Astrocyte (in vitro differentiated cells and primary cell): ENCODE results near the gene PTPRN. TPM values are rescaled to one million over a fixed set of nuclear protein-coding genes. Genes with fewer than 3 reads are reported as not detected.
A peak's percentile ranks its signal among the peaks of the same experiment; 100 is the strongest.

Experiments used
- DNase-seq: peaks from one replicate; pipeline ENCODE4 v3.0.0-alpha.2; 2010; ENCODE audit warnings: low read depth
- FAIRE-seq: peaks from 2 replicates; lab custom pipeline; 2011; peaks lifted over from hg19 to GRCh38; lab: Jason Lieb, UNC
- H2AFZ ChIP-seq: 2 replicates; pipeline ENCODE4 v1.6.0; 2012; ENCODE audit warnings: low read depth, low read length, inconsistent platforms
- H3K27ac ChIP-seq: 2 replicates; pipeline ENCODE4 v1.5.1; 2011; ENCODE audit warnings: low read depth, low read length, inconsistent platforms
- H3K27me3 ChIP-seq: 2 replicates; pipeline ENCODE4 v1.6.0; 2011; ENCODE audit warnings: low read length, inconsistent platforms; ENCODE audit not compliant: insufficient read depth
- H3K36me3 ChIP-seq: 2 replicates; pipeline ENCODE4 v1.5.1; 2011; ENCODE audit warnings: low read length, inconsistent platforms; ENCODE audit not compliant: insufficient read depth
- H3K4me1 ChIP-seq: 2 replicates; pipeline ENCODE4 v1.5.1; 2011; ENCODE audit warnings: low read length, inconsistent platforms; ENCODE audit not compliant: insufficient read depth
- H3K4me2 ChIP-seq: 2 replicates; pipeline ENCODE4 v1.6.0; 2012; ENCODE audit warnings: low read length, inconsistent platforms
- H3K4me3 ChIP-seq: 2 replicates; pipeline ENCODE4 v1.5.1; 2011; ENCODE audit warnings: low read depth, mild to moderate bottlenecking, low read length, inconsistent platforms; ENCODE audit not compliant: insufficient read depth
- H3K79me2 ChIP-seq: 2 replicates; pipeline ENCODE4 v1.6.0; 2012; ENCODE audit warnings: mild to moderate bottlenecking, low read length, inconsistent platforms; ENCODE audit not compliant: insufficient read depth
- H3K9ac ChIP-seq: 2 replicates; pipeline ENCODE4 v1.6.0; 2012; ENCODE audit warnings: mild to moderate bottlenecking, low read length, inconsistent platforms
- H3K9me3 ChIP-seq: 2 replicates; pipeline ENCODE4 v1.5.1; 2012; ENCODE audit warnings: low read depth, mild to moderate bottlenecking, low read length, inconsistent platforms; ENCODE audit not compliant: insufficient read depth
- H4K20me1 ChIP-seq: 2 replicates; pipeline ENCODE4 v1.6.0; 2012; ENCODE audit warnings: low read length, inconsistent platforms; ENCODE audit not compliant: insufficient read depth
- H3K27ac Mint-ChIP-seq: one replicate; pipeline ENCODE4 v1.8.0; 2021; ENCODE audit warnings: mild to moderate bottlenecking, mixed read lengths; ENCODE audit not compliant: unreplicated experiment
- H3K27me3 Mint-ChIP-seq: one replicate; pipeline ENCODE4 v1.8.0; 2021; ENCODE audit warnings: low read depth, mixed read lengths; ENCODE audit not compliant: unreplicated experiment
- H3K36me3 Mint-ChIP-seq: one replicate; pipeline ENCODE4 v1.8.0; 2021; ENCODE audit warnings: low read depth, mixed read lengths; ENCODE audit not compliant: unreplicated experiment
- H3K4me1 Mint-ChIP-seq: one replicate; pipeline ENCODE4 v1.8.0; 2021; ENCODE audit warnings: low read depth, mixed read lengths; ENCODE audit not compliant: unreplicated experiment
- H3K4me3 Mint-ChIP-seq: one replicate; pipeline ENCODE4 v1.8.0; 2021; ENCODE audit warnings: mild to moderate bottlenecking, moderate library complexity, mixed read lengths; ENCODE audit not compliant: unreplicated experiment
- H3K9me3 Mint-ChIP-seq: one replicate; pipeline ENCODE4 v1.8.0; 2021; ENCODE audit warnings: mild to moderate bottlenecking, mixed read lengths; ENCODE audit not compliant: unreplicated experiment
- EZH2 ChIP-seq: IDR thresholded peaks from 2 replicates; pipeline ENCODE4 v1.6.1; 2012; ENCODE audit warnings: mild to moderate bottlenecking, low read length, inconsistent platforms; ENCODE audit not compliant: insufficient read depth
- total RNA-seq: library from RNA; stranded (reverse); gene quantifications from 2 replicates; pipeline ENCODE4 v1.2.1, GENCODE V29; 2021
- TF ChIP-seq, protein P1 (sequence below): IDR thresholded peaks from 2 replicates; pipeline ENCODE4 v1.5.1; 2011; ENCODE audit warnings: low read depth, mild to moderate bottlenecking, inconsistent platforms, low read length, moderate library complexity; ENCODE audit not compliant: insufficient read depth

PTPRN gene
- total RNA-seq, 1 donor from 2014 or later, result 76.6 TPM

DNA sequence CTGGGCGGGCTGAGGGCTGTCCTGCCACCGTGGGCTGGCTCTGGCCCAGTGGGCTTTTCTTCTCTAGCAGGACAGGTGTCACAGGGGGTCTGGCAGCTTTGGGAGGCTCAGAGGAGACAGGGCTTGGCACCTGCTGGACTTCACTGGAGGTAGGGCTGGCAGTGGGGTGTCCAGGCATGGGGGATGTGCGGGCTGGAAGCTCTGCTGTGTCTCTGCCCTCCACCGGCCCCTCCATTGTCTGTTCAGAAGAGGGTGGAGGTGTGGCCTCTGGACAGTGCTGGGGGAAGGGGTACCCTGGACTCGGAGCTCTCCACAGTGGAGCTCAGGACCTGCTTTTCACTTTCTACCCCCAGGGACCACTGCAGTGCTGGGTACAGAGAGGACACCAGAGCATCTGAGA lies 9.2 kb downstream of the PTPRN start:
- peaks cover 17% of the 10 kb centered on the region for H3K36me3 Mint-ChIP-seq
- no peak for FAIRE-seq

DNA sequence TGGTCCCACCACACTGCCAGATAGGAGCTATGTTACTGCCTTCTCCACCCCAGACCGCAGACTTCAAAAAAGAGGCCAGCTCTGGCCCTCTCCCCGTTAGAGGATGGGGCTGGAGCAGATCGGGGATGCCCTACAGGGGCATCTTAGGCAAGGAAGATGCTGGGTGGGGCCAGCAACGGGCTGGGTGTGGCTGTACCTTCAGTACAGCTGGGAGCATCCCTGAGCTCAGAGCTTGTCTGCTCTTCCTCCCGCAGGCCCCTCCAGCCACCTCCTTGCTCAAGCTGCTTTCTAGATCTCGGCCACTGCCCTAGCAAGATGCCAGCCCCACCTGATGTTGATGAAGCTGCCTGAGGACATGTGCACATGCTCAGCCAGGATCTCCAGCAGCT lies 9.8 kb downstream of the PTPRN start:
- Histone ChIP-seq H3K4me1 (peaks cover 7% of the 10 kb centered on the region), H3K4me3 (no peak overlapping the region), H2AFZ (no peak overlapping the region), H3K9me3 (no peaks in the 10 kb centered on the region), H3K9ac (no peak overlapping the region), H3K27ac (no peak overlapping the region), H3K79me2 (no peaks in the 10 kb centered on the region), H3K27me3 (peaks cover 3% of the 10 kb centered on the region), H3K4me2 (no peak overlapping the region), H3K36me3 (no peaks in the 10 kb centered on the region), H4K20me1 (no peaks in the 10 kb centered on the region)
- TF ChIP-seq EZH2, result no peak
- TF ChIP-seq, protein P1, sequence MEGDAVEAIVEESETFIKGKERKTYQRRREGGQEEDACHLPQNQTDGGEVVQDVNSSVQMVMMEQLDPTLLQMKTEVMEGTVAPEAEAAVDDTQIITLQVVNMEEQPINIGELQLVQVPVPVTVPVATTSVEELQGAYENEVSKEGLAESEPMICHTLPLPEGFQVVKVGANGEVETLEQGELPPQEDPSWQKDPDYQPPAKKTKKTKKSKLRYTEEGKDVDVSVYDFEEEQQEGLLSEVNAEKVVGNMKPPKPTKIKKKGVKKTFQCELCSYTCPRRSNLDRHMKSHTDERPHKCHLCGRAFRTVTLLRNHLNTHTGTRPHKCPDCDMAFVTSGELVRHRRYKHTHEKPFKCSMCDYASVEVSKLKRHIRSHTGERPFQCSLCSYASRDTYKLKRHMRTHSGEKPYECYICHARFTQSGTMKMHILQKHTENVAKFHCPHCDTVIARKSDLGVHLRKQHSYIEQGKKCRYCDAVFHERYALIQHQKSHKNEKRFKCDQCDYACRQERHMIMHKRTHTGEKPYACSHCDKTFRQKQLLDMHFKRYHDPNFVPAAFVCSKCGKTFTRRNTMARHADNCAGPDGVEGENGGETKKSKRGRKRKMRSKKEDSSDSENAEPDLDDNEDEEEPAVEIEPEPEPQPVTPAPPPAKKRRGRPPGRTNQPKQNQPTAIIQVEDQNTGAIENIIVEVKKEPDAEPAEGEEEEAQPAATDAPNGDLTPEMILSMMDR, result no peak
- peaks cover 17% of the 10 kb centered on the region for H3K36me3 Mint-ChIP-seq
- no peak overlapping the region for H3K4me3 Mint-ChIP-seq
- H3K27me3 Mint-ChIP-seq, result peaks cover 18% of the 10 kb centered on the region
- DNase-seq (no peak), FAIRE-seq (no peak)
- no peak overlapping the region for H3K27ac Mint-ChIP-seq
- H3K4me1 Mint-ChIP-seq, result peaks cover 11% of the 10 kb centered on the region
- no peaks in the 10 kb centered on the region for H3K9me3 Mint-ChIP-seq

More for the DNA sequence above, 9.2 kb downstream of the PTPRN start:
- no peaks in the 10 kb centered on the region for H4K20me1 ChIP-seq
- no peaks in the 10 kb centered on the region for H3K79me2 ChIP-seq
- H2AFZ ChIP-seq, result no peak overlapping the region
- H3K4me3 Mint-ChIP-seq, result no peak overlapping the region
- no peaks in the 10 kb centered on the region for H3K36me3 ChIP-seq
- no peak overlapping the region for H3K4me3 ChIP-seq
- no peak for DNase-seq
- no peaks in the 10 kb centered on the region for H3K9me3 ChIP-seq
- peaks cover 11% of the 10 kb centered on the region for H3K4me1 Mint-ChIP-seq
- H3K27ac ChIP-seq, result no peak overlapping the region
- no peaks in the 10 kb centered on the region for H3K9me3 Mint-ChIP-seq
- peaks cover 2% of the 10 kb centered on the region for H3K4me1 ChIP-seq
- TF ChIP-seq, protein P1, result no peak
- no peak for TF ChIP-seq EZH2
- peaks cover 3% of the 10 kb centered on the region for H3K27me3 ChIP-seq
- no peak overlapping the region for H3K27ac Mint-ChIP-seq
- H3K27me3 Mint-ChIP-seq, result peaks cover 21% of the 10 kb centered on the region
- H3K9ac ChIP-seq, result no peak overlapping the region
- no peak overlapping the region for H3K4me2 ChIP-seq

DNA sequence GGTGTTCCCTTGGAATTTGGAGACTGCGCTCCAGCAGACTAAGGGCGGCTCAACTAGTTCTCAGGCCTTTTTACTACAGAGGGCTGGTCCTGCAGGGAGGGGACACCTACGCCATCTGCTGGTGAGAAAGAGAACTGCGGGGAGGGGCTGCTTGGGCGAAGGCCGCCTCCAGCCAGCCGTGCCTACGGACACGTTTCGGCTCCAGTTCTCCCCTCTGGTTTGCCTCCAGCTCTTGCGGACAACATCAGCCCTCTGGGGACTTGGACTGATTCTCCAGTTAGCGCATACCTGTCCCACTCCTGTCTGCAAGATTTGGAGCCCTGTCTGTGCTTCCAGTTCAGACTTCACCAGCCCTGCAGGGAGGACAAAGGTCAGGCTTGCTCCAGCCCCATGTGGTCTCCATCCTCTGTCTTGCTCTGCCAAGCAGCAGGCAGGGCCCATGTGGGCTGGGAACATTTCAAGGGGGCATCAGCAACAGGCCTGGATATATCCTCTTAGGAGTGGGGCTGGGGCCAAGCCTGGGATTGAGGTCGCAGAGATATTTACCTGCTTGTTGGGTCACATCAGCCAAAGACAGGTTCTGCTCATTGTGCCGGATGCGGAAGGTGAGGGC lies 10.3 kb downstream of the PTPRN start:
- Histone ChIP-seq H3K9me3 (no peaks in the 10 kb centered on the region), H3K4me3 (no peak overlapping the region), H3K36me3 (no peaks in the 10 kb centered on the region), H3K27ac (no peak overlapping the region), H3K79me2 (no peaks in the 10 kb centered on the region), H3K9ac (no peak overlapping the region), H4K20me1 (no peaks in the 10 kb centered on the region), H3K27me3 (peaks cover 3% of the 10 kb centered on the region), H3K4me2 (no peak overlapping the region), H3K4me1 (peaks cover 8% of the 10 kb centered on the region), H2AFZ (no peak overlapping the region)
- Mint-ChIP-seq H3K4me3 (no peak overlapping the region), H3K27me3 (peaks cover 16% of the 10 kb centered on the region), H3K9me3 (no peaks in the 10 kb centered on the region), H3K4me1 (peaks cover 11% of the 10 kb centered on the region), H3K36me3 (peaks cover 17% of the 10 kb centered on the region), H3K27ac (no peak overlapping the region)
- DNase-seq (peak; percentile 17), FAIRE-seq (no peak)
- TF ChIP-seq, protein P1, result peak; percentile 90
- no peak for TF ChIP-seq EZH2
